Fibroblast of skin of left biceps (primary cell): ENCODE results near the gene INTU.
"Not testable (repeated sequence)": the region's sequence is repeated elsewhere in the genome, so short reads cannot be mapped to it uniquely, and the experiment has no call there.

Source experiments
- DNase-seq, 2 experiments: peaks; one replicate each; pipeline ENCODE4 v3.0.0-alpha.2; 2013; ENCODE audit warnings: low read depth in 2 of 2

The INTU gene

GRCh38 chr4:127632420-127633403, at the start of gene INTU:
INTU (plus strand) TSS chr4:127632957; CDS start chr4:127633035, 78 bp downstream.
- peak; percentile 91 for DNase-seq

DNA sequence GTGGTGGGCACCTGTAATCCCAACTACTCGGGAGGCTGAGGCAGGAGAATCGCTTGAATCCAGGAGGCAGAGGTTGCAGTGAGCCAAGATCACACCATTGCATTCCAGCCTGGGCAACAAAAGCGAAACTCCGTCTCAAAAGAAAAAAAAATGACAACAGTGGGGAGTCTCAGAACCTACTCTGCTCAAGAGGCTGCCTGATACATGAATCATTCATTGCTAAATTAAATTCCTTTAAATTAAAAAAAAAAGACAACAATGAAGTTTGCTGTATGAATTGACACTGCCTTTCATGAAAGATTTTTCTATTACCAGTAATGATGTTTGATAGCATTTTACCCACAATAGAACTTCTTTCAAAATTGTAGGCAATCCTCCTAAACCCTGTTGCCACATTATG, 46.3 kb upstream of the INTU start:
- DNase-seq: not testable (repeated sequence)

DNA sequence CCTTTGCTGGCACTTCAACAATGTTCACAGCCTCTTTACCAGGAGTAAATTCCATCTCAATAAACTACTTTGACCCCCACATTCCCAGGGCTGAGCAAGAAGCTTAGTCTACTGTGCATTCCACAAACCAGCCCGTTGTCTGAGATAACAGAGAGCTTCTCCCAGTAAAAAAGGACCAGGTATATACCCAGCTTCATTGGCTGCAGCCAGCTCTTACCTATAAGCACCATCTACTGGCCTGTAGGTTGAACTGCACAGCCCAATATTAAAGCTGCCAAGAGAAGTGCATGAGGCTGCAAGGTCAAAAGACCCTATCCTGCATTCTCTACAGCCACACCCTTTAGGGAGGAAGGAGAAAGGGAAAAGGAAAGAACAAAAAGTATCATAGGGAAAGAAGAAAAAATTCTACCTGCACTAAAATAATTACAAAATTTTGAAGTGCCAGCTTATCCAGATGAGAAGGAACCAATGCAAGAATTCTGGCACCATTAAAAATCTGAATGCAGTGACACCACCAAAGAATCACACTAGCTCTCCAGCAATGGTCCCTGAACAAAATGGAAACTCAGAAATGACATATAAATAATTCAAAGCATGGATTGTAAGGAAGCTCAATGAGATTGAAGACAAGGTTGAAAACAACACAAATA, 45.7 kb upstream of the INTU start:
- no peak for DNase-seq

DNA sequence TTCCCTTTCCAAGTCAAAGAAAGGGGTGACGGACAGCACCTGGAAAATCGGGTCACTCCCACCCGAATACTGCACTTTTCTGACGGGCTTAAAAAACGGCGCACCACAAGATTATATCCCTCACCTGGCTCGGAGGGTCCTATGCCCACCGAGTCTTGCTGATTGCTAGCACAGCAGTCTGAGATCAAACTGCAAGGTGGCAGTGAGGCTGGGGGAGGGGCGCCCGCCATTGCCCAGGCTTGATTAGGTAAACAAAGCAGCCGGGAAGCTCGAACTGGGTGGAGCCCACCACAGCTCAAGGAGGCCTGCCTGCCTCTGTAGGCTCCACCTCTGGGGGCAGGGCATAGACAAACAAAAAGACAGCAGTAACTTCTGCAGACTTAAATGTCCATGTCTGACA, 43.6 kb upstream of the INTU start:
- not testable (repeated sequence) for DNase-seq

DNA sequence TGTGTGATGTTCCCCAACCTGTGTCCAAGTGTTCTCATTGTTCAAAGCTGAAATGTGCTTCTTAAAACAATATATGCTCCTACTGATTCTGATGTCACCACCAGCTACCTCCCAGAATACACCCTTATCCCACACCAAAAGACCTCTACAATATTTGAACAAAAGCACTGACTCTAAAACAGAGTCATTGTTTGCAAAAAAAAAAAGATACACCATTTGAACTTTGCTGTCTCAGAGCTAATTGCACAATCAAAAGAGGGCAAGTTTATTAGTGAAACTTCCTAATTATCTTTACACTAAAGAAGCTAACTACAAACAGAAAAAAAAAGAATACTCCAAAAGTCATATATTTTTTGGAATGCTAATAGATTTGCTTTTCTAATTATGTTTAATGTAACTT, 34.1 kb upstream of the INTU start:
- no peak for DNase-seq

- DNase-seq: no peak
Observed at GRCh38 chr4:127601029-127601428, 31.7 kb upstream of the INTU start.

DNA sequence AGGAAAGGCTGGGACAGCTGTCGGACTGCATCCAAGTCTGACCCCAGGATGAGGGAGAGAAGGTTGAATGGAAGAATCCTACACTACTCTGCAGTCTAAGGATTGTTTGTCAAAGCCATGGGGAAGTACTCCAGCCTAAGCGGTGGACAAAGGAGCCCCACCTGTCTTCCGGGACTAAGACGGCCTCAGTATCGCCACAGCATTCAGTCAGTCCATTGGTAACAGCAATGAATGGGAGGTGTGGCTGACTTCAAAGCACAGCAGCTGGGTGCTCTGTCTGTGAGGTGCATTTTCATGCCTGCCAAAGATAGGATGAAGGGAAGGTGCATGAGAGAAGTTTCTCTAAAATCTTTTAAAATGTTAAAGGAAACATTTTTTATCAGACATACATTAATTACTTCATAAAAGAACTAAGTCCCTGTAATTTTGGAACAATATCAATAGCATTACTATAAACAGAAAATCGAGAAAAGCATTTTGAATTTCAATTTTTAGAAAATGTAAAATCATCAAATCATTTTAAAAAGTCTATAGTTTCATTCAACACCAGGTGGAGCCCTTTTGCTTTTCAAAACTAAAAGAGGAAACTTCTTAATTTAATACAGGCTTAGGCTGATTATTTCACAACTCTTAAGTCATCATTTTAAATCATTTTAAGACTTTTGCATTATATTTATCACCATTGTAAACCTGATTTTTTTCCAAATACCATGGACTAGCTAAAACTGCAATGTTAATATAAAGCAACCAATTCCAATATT, 27.6 kb upstream of the INTU start:
- DNase-seq: no peak

GRCh38 chr4:127606823-127607222, 25.9 kb upstream of the INTU start:
- no peak for DNase-seq

DNA sequence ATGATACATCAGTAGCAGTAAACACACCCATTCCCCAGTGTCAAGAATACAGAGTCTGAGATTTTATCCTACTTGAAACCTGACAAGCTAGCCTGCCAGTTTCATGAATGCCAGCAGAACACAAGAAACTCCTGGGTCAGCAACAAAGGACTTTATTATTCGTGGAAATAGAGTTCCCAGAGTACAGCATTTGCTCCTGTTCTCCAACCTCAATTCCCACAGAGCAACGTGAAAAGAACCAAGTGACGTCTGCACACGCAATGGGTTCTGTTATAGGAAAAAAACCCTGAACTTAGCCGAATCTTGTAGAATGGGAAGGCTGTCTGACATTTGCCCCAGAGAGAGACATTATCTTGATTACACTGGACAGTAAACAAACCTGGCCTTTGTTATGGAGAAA, 23.3 kb upstream of the INTU start:
- no peak for DNase-seq

- DNase-seq: no peak
Observed at GRCh38 chr4:127610488-127610887, 22.3 kb upstream of the INTU start.

DNA sequence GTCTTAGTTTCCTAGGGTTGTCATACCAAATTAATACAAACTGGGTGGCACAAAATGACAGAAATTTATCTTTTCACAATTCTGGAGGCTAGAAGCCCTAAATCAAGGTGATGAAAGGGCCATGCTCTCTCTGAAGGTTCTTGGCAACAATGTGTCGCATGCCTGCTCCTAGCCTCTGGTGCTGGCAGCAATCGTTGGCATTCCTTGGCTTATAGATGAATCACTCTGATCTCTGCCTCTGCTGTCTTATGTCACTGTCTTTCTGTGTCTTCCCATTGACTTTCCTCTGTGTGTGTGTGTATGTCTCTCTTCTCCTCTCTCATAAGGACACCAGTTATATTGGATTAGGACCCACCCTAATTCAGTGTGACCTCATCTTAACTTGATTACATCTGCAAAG, 15.9 kb upstream of the INTU start:
- DNase-seq: no peak

DNA sequence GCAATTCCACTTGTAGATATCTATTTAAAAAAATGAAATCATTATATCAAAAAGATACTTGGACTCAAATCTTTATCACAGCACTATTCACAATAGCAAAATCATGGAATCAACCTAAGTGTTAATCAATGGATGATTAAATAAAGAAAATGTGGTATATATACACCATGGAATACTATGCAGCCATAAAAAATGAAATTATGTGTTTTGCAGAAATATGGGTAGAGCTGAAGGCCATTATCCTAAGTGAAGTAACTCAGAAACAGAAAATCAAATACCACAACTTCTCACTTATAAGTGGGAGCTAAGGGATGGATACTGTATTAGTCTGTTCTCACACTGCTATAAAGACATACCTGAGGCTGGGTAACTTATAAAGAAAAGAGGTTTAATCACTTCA, 14.3 kb upstream of the INTU start:
- no peak for DNase-seq

- no peak for DNase-seq
Observed at GRCh38 chr4:127622621-127622920, 10.2 kb upstream of the INTU start.

GRCh38 chr4:127622921-127623796, 9.6 kb upstream of the INTU start:
- DNase-seq: no peak

- DNase-seq: no peak
Observed at GRCh38 chr4:127623797-127624083, 9.0 kb upstream of the INTU start.

- no peak for DNase-seq
Observed at GRCh38 chr4:127624173-127624572, 8.6 kb upstream of the INTU start.

DNA sequence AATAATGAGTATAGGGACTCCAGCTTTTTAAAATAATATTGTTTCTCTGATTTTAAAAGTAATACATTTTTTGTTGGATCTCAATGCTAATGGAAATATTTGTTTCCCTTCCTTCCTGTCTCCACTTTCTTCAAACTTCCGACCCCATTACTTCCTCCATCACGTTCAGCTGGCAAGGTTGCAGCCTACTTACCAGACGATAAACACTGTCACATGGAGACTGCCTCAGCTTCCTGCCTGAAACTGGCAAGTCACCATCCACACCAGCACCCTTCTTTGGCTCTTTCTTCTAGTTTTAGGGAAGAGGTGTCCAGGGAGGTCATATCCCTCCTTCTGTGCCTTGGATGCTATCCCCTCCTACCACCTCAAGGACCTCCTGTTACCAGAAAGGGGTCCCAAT, 3.4 kb upstream of the INTU start:
- DNase-seq: no peak

DNA sequence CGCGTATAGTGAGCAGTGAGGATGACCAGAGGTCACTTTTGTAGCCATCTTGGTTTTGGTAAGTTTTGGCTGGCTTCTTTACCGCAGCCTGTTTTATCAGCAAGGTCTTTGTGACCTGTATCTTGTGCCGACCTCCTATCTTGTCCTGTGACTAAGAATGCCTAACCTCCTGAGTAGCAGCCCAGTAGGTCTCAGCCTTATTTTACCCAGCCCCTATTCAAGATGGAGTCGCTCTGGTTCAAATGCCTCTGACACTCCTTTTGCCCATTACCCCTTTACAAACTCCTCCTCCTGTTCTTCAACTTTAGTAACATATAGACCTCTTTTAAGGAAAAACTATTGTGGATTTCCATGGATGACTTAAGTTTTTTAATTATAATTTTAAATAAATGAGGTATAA, 2.6 kb upstream of the INTU start:
- DNase-seq: no peak

DNA sequence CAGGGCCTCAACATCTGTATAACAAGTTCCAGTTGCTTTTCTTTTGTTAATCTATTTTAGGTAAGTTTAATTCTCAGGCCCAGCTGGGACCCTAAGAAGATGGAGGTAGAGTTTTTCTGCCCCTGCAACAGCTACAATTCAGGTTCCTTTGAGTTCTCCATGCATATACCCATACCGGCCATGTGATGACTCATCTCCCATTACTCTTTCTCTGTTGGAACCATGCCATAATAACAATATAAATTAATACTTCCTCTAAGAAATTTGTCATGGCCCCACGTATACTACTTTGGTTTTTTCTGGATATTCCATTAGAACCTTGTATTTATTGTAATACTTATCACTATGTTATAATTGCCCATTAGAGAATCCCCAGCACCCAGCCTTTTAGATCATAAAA, 1.3 kb upstream of the INTU start:
- DNase-seq: no peak

- DNase-seq: peak; percentile 81 to 83
Observed at GRCh38 chr4:127634181-127634580, 1.4 kb downstream of the INTU start.

GRCh38 chr4:127641524-127641923, 8.8 kb downstream of the INTU start:
- no peak for DNase-seq

GRCh38 chr4:127642169-127642568, 9.4 kb downstream of the INTU start:
- DNase-seq: no peak
